GM19438 (cell line): Measurements from ENCODE around the gene ZNF44.

Experiments used
- ATAC-seq: cut with Tn5 transposase; IDR thresholded peaks from one replicate; pipeline ENCODE4 v1.9.1; 2021; ENCODE audit warnings: low read depth; ENCODE audit not compliant: unreplicated experiment

ZNF44 gene

GRCh38 chr19:12265921-12266704 is 28.6 kb downstream of the ZNF44 start:
- no peak for ATAC-seq

- no peak for ATAC-seq
These were observed 33.1 kb downstream of the ZNF44 start for GRCh38 chr19:12261554-12261953.

DNA sequence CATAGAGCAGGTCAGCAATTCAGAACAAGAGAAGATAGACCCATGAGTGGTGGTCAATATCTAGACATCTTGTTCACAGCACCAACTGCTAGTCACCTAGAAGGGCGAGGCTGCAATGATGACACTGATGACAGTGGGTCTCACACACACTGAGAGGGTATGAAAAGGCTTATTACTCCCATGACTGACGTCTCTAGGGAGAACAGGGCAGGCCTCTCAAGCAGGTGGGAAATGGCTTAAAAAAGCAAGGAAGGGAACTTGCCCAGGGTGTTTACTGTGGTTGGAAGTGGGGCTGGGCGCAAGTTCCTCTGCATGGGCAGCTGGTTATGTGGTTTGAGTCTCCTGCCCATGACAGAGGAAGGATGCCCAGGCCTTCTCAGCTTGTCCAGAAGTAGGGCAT is 33.8 kb downstream of the ZNF44 start:
- ATAC-seq = no peak

GRCh38 chr19:12260236-12260635 is 34.4 kb downstream of the ZNF44 start:
- ATAC-seq = no peak

GRCh38 chr19:12255372-12255771 is 39.3 kb downstream of the ZNF44 start:
- ATAC-seq = no peak

DNA sequence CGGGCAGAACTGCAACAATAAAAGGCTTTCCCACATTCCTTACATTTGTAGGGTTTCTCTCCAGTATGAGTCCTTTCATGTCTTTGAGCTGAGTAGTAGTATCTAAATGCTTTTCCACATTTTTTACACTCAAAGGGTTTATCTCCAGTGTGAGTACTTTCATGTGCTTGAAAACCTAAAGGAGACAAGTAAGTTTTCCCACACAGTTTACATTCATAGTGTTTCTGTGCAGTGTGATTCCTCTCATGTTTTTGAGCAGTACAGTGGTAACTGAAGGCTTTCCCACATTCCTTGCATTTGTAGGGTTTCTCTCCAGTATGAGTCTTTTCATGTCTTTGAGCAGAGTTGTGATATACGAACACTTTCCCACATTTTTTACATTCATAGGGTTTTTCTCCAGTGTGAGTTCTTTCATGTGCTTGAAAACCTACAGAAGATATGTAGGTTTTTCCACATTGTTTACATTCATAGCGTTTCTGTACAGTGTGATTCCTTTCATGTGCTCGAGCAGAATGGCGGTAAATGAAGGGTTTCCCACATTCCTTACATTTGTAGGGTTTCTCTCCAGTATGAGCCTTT is 47.0 kb downstream of the ZNF44 start:
- no peak for ATAC-seq

- no peak for ATAC-seq
These were observed 50.3 kb downstream of the ZNF44 start for GRCh38 chr19:12244370-12244769.

DNA sequence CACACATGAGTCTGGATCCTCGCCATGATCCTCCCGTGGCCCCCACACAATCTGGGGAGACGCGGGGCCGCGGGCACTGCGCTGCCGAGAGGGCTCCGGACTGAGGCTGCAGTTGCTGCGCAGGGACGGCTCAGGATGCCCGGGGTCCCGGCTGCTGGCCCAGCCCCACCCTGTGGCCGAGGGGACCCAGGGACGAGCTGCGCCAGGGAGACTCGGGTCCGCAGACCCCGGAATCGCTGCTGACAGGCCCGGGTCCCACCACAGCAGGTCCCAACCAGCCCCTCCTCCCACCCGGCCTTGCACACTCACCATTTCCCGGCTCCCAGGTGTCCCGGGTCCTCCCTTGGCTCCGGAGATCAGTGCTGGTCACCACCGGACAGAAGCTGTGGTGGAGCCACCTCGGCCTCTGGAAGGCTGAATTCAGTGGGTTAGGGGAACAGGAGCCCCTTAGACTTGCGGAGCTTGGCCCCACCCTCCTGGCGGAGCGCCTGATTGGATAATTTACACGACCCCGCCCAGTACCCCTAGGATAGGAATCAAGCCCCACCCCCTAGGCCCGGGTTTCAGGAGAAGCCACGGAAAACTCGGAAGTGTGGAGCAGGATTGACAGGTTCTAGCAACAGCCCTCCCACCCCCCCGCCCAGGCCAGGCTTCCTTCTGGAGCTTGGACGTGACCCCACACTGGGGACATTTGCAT is 57.4 kb downstream of the ZNF44 start:
- ATAC-seq = no peak

GRCh38 chr19:12232961-12233360 is 61.7 kb downstream of the ZNF44 start:
- ATAC-seq = no peak

GRCh38 chr19:12230751-12231733 is 63.6 kb downstream of the ZNF44 start:
- ATAC-seq = no peak

- ATAC-seq = no peak
These were observed 64.7 kb downstream of the ZNF44 start for GRCh38 chr19:12229990-12230389.

GRCh38 chr19:12224676-12225075 is 70.0 kb downstream of the ZNF44 start:
- no peak for ATAC-seq

GRCh38 chr19:12222980-12223630 is 71.6 kb downstream of the ZNF44 start:
- ATAC-seq = no peak
